Putamen (tissue), 1 donor: Measurements from ENCODE around the gene TRHDE.

Experiments used
- DNase-seq: peaks from one replicate; pipeline ENCODE4 v3.0.0-alpha.2; 2016; ENCODE audit warnings: low spot score

Gene TRHDE

GRCh38 chr12:72272091-72272661 lies at the start of gene TRHDE:
Gene TRHDE, plus strand, starts transcription at chr12:72272370. Its CDS starts 274 bp downstream, at chr12:72272644.
- peak; percentile 63 for DNase-seq

GRCh38 chr12:72226510-72226909 lies 45.7 kb upstream of the TRHDE start:
- no peak for DNase-seq

- no peak for DNase-seq
Observed at GRCh38 chr12:72228424-72228823, 43.7 kb upstream of the TRHDE start.

GRCh38 chr12:72230589-72230988 lies 41.6 kb upstream of the TRHDE start:
- DNase-seq: no peak

- DNase-seq: peak; percentile 9
Observed at GRCh38 chr12:72234886-72235285, 37.3 kb upstream of the TRHDE start.

GRCh38 chr12:72236071-72236705 lies 36.0 kb upstream of the TRHDE start:
- no peak for DNase-seq

GRCh38 chr12:72241552-72241951 lies 30.6 kb upstream of the TRHDE start:
- no peak for DNase-seq

- no peak for DNase-seq
Observed at GRCh38 chr12:72242946-72243345, 29.2 kb upstream of the TRHDE start.

GRCh38 chr12:72246370-72246769 lies 25.8 kb upstream of the TRHDE start:
- DNase-seq: no peak

- no peak for DNase-seq
Observed at GRCh38 chr12:72250346-72250745, 21.8 kb upstream of the TRHDE start.

GRCh38 chr12:72256725-72257124 lies 15.4 kb upstream of the TRHDE start:
- DNase-seq: no peak

- DNase-seq: no peak
Observed at GRCh38 chr12:72261885-72262284, 10.3 kb upstream of the TRHDE start.

GRCh38 chr12:72264548-72265175 lies 7.5 kb upstream of the TRHDE start:
- no peak for DNase-seq

GRCh38 chr12:72267974-72268373 lies 4.2 kb upstream of the TRHDE start:
- DNase-seq: no peak

- DNase-seq: no peak
Observed at GRCh38 chr12:72268386-72268785, 3.8 kb upstream of the TRHDE start.

GRCh38 chr12:72269491-72269890 lies 2.7 kb upstream of the TRHDE start:
- DNase-seq: no peak

- DNase-seq: no peak
Observed at GRCh38 chr12:72270246-72270645, 1.9 kb upstream of the TRHDE start.

- DNase-seq: no peak
Observed at GRCh38 chr12:72270961-72271360, 1.2 kb upstream of the TRHDE start.

- DNase-seq: peak; percentile 66
Observed at GRCh38 chr12:72271451-72272090, 599 bp upstream of the TRHDE start.

GRCh38 chr12:72272731-72273498 lies 745 bp downstream of the TRHDE start:
- no peak for DNase-seq

- DNase-seq: no peak
Observed at GRCh38 chr12:72273499-72273837, 1.3 kb downstream of the TRHDE start.

GRCh38 chr12:72273851-72274351 lies 1.7 kb downstream of the TRHDE start:
- DNase-seq: no peak
